ENCODE measurements around the gene NXPH1. TPM values are rescaled to one million over a fixed set of nuclear protein-coding genes. Genes with fewer than 3 reads are reported as not detected.

NXPH1 gene
- total RNA-seq, 1 donor = not detected

GRCh38 chr7:8585591-8585990, 152.2 kb downstream of the NXPH1 start:
- no peak for DNase-seq (ENCODE audit: low read depth in 2 of 3, low spot score in 2 of 3)

- no peak for DNase-seq (ENCODE audit: low read depth in 2 of 3, low spot score in 2 of 3)
Observed at GRCh38 chr7:8590225-8590624, 156.8 kb downstream of the NXPH1 start.

- DNase-seq (ENCODE audit: low read depth in 2 of 3, low spot score in 2 of 3) = no peak
Observed at GRCh38 chr7:8590791-8591190, 157.4 kb downstream of the NXPH1 start.

GRCh38 chr7:8591289-8591688, 157.9 kb downstream of the NXPH1 start:
- no peak for DNase-seq (ENCODE audit: low read depth in 2 of 3, low spot score in 2 of 3)

- no peak for DNase-seq (ENCODE audit: low read depth in 2 of 3, low spot score in 2 of 3)
Observed at GRCh38 chr7:8592167-8592566, 158.8 kb downstream of the NXPH1 start.

- DNase-seq (ENCODE audit: low read depth in 2 of 3, low spot score in 2 of 3) = no peak
Observed at GRCh38 chr7:8594115-8594514, 160.7 kb downstream of the NXPH1 start.

GRCh38 chr7:8597565-8597964, 164.2 kb downstream of the NXPH1 start:
- DNase-seq (ENCODE audit: low read depth in 2 of 3, low spot score in 2 of 3) = no peak

GRCh38 chr7:8601121-8601520, 167.7 kb downstream of the NXPH1 start:
- no peak for DNase-seq (ENCODE audit: low read depth in 2 of 3, low spot score in 2 of 3)

- DNase-seq (ENCODE audit: low read depth in 2 of 3, low spot score in 2 of 3) = no peak
Observed at GRCh38 chr7:8605221-8605620, 171.8 kb downstream of the NXPH1 start.

- DNase-seq (ENCODE audit: low read depth in 2 of 3, low spot score in 2 of 3) = no peak
Observed at GRCh38 chr7:8612584-8612983, 179.2 kb downstream of the NXPH1 start.

GRCh38 chr7:8613191-8613590, 179.8 kb downstream of the NXPH1 start:
- no peak for DNase-seq (ENCODE audit: low read depth in 2 of 3, low spot score in 2 of 3)

- DNase-seq (ENCODE audit: low read depth in 2 of 3, low spot score in 2 of 3) = no peak
Observed at GRCh38 chr7:8615019-8615418, 181.6 kb downstream of the NXPH1 start.

- DNase-seq (ENCODE audit: low read depth in 2 of 3, low spot score in 2 of 3) = no peak
Observed at GRCh38 chr7:8618441-8619070, 185.1 kb downstream of the NXPH1 start.

- DNase-seq (ENCODE audit: low read depth in 2 of 3, low spot score in 2 of 3) = no peak
Observed at GRCh38 chr7:8620169-8620568, 186.8 kb downstream of the NXPH1 start.

GRCh38 chr7:8625612-8626011, 192.2 kb downstream of the NXPH1 start:
- no peak for DNase-seq (ENCODE audit: low read depth in 2 of 3, low spot score in 2 of 3)

GRCh38 chr7:8627325-8627724, 193.9 kb downstream of the NXPH1 start:
- no peak for DNase-seq (ENCODE audit: low read depth in 2 of 3, low spot score in 2 of 3)

GRCh38 chr7:8628656-8629055, 195.2 kb downstream of the NXPH1 start:
- DNase-seq (ENCODE audit: low read depth in 2 of 3, low spot score in 2 of 3) = no peak

- no peak for DNase-seq (ENCODE audit: low read depth in 2 of 3, low spot score in 2 of 3)
Observed at GRCh38 chr7:8629504-8629903, 196.1 kb downstream of the NXPH1 start.

GRCh38 chr7:8637322-8637721, 203.9 kb downstream of the NXPH1 start:
- DNase-seq (ENCODE audit: low read depth in 2 of 3, low spot score in 2 of 3) = no peak

- no peak for DNase-seq (ENCODE audit: low read depth in 2 of 3, low spot score in 2 of 3)
Observed at GRCh38 chr7:8638076-8638475, 204.7 kb downstream of the NXPH1 start.

- no peak for DNase-seq (ENCODE audit: low read depth in 2 of 3, low spot score in 2 of 3)
Observed at GRCh38 chr7:8639668-8640067, 206.3 kb downstream of the NXPH1 start.

- no peak for DNase-seq (ENCODE audit: low read depth in 2 of 3, low spot score in 2 of 3)
Observed at GRCh38 chr7:8640671-8641070, 207.3 kb downstream of the NXPH1 start.
